ENCODE data around the gene FAM83C.
"Not testable (repeated sequence)": the region's sequence is repeated elsewhere in the genome, so short reads cannot be mapped to it uniquely, and the experiment has no call there.

Gene FAM83C

GRCh38 chr20:35319192-35319870, 27.1 kb upstream of the FAM83C start:
- in situ Hi-C loops (cut with MboI; ENCODE audit: low sequenced_read_pairs) = no loop called here

GRCh38 chr20:35318502-35319157, 26.4 kb upstream of the FAM83C start:
- in situ Hi-C loops (cut with MboI; ENCODE audit: low sequenced_read_pairs) = no loop called here

GRCh38 chr20:35317416-35318210, 25.4 kb upstream of the FAM83C start:
- in situ Hi-C loops (cut with MboI; ENCODE audit: low sequenced_read_pairs) = no loop called here

- in situ Hi-C loops (cut with MboI; ENCODE audit: low sequenced_read_pairs) = no loop called here
These were observed 23.9 kb upstream of the FAM83C start for GRCh38 chr20:35316086-35316485.

- in situ Hi-C loops (cut with MboI; ENCODE audit: low sequenced_read_pairs) = not testable (repeated sequence)
These were observed 23.4 kb upstream of the FAM83C start for GRCh38 chr20:35315632-35316020.

GRCh38 chr20:35314816-35315631, 22.8 kb upstream of the FAM83C start:
- in situ Hi-C loops (cut with MboI; ENCODE audit: low sequenced_read_pairs) = no loop called here

GRCh38 chr20:35312318-35312717, 20.1 kb upstream of the FAM83C start:
- in situ Hi-C loops (cut with MboI; ENCODE audit: low sequenced_read_pairs) = no loop called here

- in situ Hi-C loops (cut with MboI; ENCODE audit: low sequenced_read_pairs) = no loop called here
These were observed 19.6 kb upstream of the FAM83C start for GRCh38 chr20:35311822-35312221.

GRCh38 chr20:35311409-35311808, 19.2 kb upstream of the FAM83C start:
- in situ Hi-C loops (cut with MboI; ENCODE audit: low sequenced_read_pairs) = no loop called here

GRCh38 chr20:35307666-35308653, 15.7 kb upstream of the FAM83C start:
- in situ Hi-C loops (cut with MboI; ENCODE audit: low sequenced_read_pairs) = loop anchor here (10.0 kb wide), 1 partner anchor 137 kb away; no protein-coding TSS in a partner anchor

- in situ Hi-C loops (cut with MboI; ENCODE audit: low sequenced_read_pairs) = loop anchor here (10.0 kb wide), 1 partner anchor 138 kb away; no protein-coding TSS in a partner anchor
These were observed 14.8 kb upstream of the FAM83C start for GRCh38 chr20:35306931-35307517.

GRCh38 chr20:35305682-35306556, 13.7 kb upstream of the FAM83C start:
- in situ Hi-C loops (cut with MboI; ENCODE audit: low sequenced_read_pairs) = loop anchor here (10.0 kb wide), 1 partner anchor 139 kb away; no protein-coding TSS in a partner anchor

GRCh38 chr20:35304956-35305355, 12.7 kb upstream of the FAM83C start:
- in situ Hi-C loops (cut with MboI; ENCODE audit: low sequenced_read_pairs) = loop anchor here (10.0 kb wide), 1 partner anchor 140 kb away; no protein-coding TSS in a partner anchor

- in situ Hi-C loops (cut with MboI; ENCODE audit: low sequenced_read_pairs) = loop anchor here (10.0 kb wide), 1 partner anchor 141 kb away; no protein-coding TSS in a partner anchor
These were observed 11.7 kb upstream of the FAM83C start for GRCh38 chr20:35303735-35304491.

GRCh38 chr20:35303382-35303734, 11.1 kb upstream of the FAM83C start:
- in situ Hi-C loops (cut with MboI; ENCODE audit: low sequenced_read_pairs) = loop anchor here (10.0 kb wide), 1 partner anchor 141 kb away; no protein-coding TSS in a partner anchor

- in situ Hi-C loops (cut with MboI; ENCODE audit: low sequenced_read_pairs) = loop anchor here (10.0 kb wide), 1 partner anchor 142 kb away; no protein-coding TSS in a partner anchor
These were observed 10.5 kb upstream of the FAM83C start for GRCh38 chr20:35302421-35303335.

Measured in HL-60/S4 treated with retinoic acid at 250 ng/mL for 4 days and 3 days (cell line).